Upper lobe of left lung (tissue), 4 donors: ENCODE results near the gene JMJD8.

Experiments
- EP300 ChIP-seq, 4 donors: sonication (generic); formaldehyde crosslinking; IDR thresholded peaks; one replicate each; pipeline ENCODE4 v1.5.1; 2017; ENCODE audit warnings: antibody characterized with exemption in 4 of 4, control low read depth in 2 of 4
- POLR2AphosphoS5 ChIP-seq, 2 donors: sonication (generic); formaldehyde crosslinking; IDR thresholded peaks; one replicate each; pipeline ENCODE4 v1.5.1; 2017; ENCODE audit warnings: antibody characterized with exemption in 2 of 2
- TF ChIP-seq, protein P1 (sequence below), 6 experiments: fragments of 450-650 bp in 4 of 6; fragments of 200-600 bp in 2 of 6; sonication (generic) in 2 of 6; IDR thresholded peaks; one replicate each; pipeline ENCODE4 v1.5.1; 2016 to 2019; ENCODE audit warnings: antibody characterized with exemption in 6 of 6

DNA sequence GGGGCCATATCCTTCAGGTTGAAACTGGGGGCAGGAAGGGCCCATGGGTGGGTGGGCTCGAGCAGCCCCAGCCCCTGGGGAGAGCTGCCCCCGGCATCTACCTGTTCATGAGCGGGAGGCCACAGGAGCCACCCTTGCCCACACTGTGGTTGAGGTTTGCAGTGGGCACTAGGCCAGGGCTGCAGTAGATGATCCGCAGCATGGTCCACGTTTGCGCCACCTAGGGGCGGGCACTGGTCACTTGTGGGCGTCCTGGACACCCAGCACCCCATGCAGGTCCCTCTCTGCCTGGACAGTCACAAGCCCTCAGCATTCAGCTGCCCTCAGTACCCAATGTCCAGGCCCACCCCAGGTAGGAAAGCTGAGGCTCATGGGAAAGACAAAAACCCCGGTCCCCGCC lies 1.8 kb upstream of the JMJD8 start:
- TF ChIP-seq EP300 (IDR thresholded peaks at IDR 0.05) (no peak), POLR2AphosphoS5 (IDR thresholded peaks at IDR 0.05) (no peak)
- TF ChIP-seq, protein P1, sequence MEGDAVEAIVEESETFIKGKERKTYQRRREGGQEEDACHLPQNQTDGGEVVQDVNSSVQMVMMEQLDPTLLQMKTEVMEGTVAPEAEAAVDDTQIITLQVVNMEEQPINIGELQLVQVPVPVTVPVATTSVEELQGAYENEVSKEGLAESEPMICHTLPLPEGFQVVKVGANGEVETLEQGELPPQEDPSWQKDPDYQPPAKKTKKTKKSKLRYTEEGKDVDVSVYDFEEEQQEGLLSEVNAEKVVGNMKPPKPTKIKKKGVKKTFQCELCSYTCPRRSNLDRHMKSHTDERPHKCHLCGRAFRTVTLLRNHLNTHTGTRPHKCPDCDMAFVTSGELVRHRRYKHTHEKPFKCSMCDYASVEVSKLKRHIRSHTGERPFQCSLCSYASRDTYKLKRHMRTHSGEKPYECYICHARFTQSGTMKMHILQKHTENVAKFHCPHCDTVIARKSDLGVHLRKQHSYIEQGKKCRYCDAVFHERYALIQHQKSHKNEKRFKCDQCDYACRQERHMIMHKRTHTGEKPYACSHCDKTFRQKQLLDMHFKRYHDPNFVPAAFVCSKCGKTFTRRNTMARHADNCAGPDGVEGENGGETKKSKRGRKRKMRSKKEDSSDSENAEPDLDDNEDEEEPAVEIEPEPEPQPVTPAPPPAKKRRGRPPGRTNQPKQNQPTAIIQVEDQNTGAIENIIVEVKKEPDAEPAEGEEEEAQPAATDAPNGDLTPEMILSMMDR (IDR thresholded peaks at IDR 0.05), result peak in 2 of 6 experiments; percentile 26 to 35
